ENCODE data around the gene ENAH.

ENAH gene

GRCh38 chr1:225602590-225603206 lies 50.2 kb downstream of the ENAH start:
- DNase-seq (ENCODE audit: low read depth) = no peak

- no peak for DNase-seq (ENCODE audit: low read depth)
Measured at GRCh38 chr1:225601902-225602589, 50.9 kb downstream of the ENAH start.

- no peak for DNase-seq (ENCODE audit: low read depth)
Measured at GRCh38 chr1:225598847-225599246, 54.1 kb downstream of the ENAH start.

- DNase-seq (ENCODE audit: low read depth) = no peak
Measured at GRCh38 chr1:225597926-225598575, 54.9 kb downstream of the ENAH start.

GRCh38 chr1:225596736-225597135 lies 56.2 kb downstream of the ENAH start:
- no peak for DNase-seq (ENCODE audit: low read depth)

GRCh38 chr1:225595974-225596551 lies 56.9 kb downstream of the ENAH start:
- DNase-seq (ENCODE audit: low read depth) = no peak

- no peak for DNase-seq (ENCODE audit: low read depth)
Measured at GRCh38 chr1:225595452-225595851, 57.5 kb downstream of the ENAH start.

GRCh38 chr1:225593414-225593813 lies 59.5 kb downstream of the ENAH start:
- no peak for DNase-seq (ENCODE audit: low read depth)

GRCh38 chr1:225592362-225593025 lies 60.4 kb downstream of the ENAH start:
- DNase-seq (ENCODE audit: low read depth) = no peak

- DNase-seq (ENCODE audit: low read depth) = no peak
Measured at GRCh38 chr1:225587310-225587709, 65.6 kb downstream of the ENAH start.

- DNase-seq (ENCODE audit: low read depth) = no peak
Measured at GRCh38 chr1:225581186-225581585, 71.7 kb downstream of the ENAH start.

- DNase-seq (ENCODE audit: low read depth) = no peak
Measured at GRCh38 chr1:225580238-225581099, 72.5 kb downstream of the ENAH start.

GRCh38 chr1:225578251-225578977 lies 74.5 kb downstream of the ENAH start:
- DNase-seq (ENCODE audit: low read depth) = no peak

- no peak for DNase-seq (ENCODE audit: low read depth)
Measured at GRCh38 chr1:225577241-225577640, 75.7 kb downstream of the ENAH start.

GRCh38 chr1:225573216-225573615 lies 79.7 kb downstream of the ENAH start:
- no peak for DNase-seq (ENCODE audit: low read depth)

GRCh38 chr1:225572422-225572821 lies 80.5 kb downstream of the ENAH start:
- no peak for DNase-seq (ENCODE audit: low read depth)

- DNase-seq (ENCODE audit: low read depth) = no peak
Measured at GRCh38 chr1:225567789-225568188, 85.1 kb downstream of the ENAH start.

- DNase-seq (ENCODE audit: low read depth) = no peak
Measured at GRCh38 chr1:225565847-225566246, 87.1 kb downstream of the ENAH start.

GRCh38 chr1:225561675-225562074 lies 91.2 kb downstream of the ENAH start:
- DNase-seq (ENCODE audit: low read depth) = no peak

GRCh38 chr1:225559902-225560301 lies 93.0 kb downstream of the ENAH start:
- no peak for DNase-seq (ENCODE audit: low read depth)

GRCh38 chr1:225559326-225559725 lies 93.6 kb downstream of the ENAH start:
- no peak for DNase-seq (ENCODE audit: low read depth)

All from HS-5 (cell line).